Measurements from ENCODE around the gene RIPOR2. TPM values are rescaled to one million over a fixed set of nuclear protein-coding genes. Genes with fewer than 3 reads are reported as not detected.

Gene RIPOR2
- total RNA-seq, 1 donor from 2014 or later: 49.0 TPM

- Histone ChIP-seq H3K27me3 (no peaks in the 10 kb centered on the region), H3K4me3 (no peak overlapping the region), H3K36me3 (no peaks in the 10 kb centered on the region), H3K4me1 (no peaks in the 10 kb centered on the region), H3K9me3 (no peaks in the 10 kb centered on the region), H3K27ac (no peak overlapping the region)
- intact Hi-C loops (cut with DNase I): no loop called here
- no peak for DNase-seq (ENCODE audit: low spot score in 2 of 2)
- TF ChIP-seq, protein P1, sequence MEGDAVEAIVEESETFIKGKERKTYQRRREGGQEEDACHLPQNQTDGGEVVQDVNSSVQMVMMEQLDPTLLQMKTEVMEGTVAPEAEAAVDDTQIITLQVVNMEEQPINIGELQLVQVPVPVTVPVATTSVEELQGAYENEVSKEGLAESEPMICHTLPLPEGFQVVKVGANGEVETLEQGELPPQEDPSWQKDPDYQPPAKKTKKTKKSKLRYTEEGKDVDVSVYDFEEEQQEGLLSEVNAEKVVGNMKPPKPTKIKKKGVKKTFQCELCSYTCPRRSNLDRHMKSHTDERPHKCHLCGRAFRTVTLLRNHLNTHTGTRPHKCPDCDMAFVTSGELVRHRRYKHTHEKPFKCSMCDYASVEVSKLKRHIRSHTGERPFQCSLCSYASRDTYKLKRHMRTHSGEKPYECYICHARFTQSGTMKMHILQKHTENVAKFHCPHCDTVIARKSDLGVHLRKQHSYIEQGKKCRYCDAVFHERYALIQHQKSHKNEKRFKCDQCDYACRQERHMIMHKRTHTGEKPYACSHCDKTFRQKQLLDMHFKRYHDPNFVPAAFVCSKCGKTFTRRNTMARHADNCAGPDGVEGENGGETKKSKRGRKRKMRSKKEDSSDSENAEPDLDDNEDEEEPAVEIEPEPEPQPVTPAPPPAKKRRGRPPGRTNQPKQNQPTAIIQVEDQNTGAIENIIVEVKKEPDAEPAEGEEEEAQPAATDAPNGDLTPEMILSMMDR (IDR thresholded peaks at IDR 0.05): no peak
Measured at GRCh38 chr6:24905483-24905882, 30.3 kb downstream of the RIPOR2 start.

DNA sequence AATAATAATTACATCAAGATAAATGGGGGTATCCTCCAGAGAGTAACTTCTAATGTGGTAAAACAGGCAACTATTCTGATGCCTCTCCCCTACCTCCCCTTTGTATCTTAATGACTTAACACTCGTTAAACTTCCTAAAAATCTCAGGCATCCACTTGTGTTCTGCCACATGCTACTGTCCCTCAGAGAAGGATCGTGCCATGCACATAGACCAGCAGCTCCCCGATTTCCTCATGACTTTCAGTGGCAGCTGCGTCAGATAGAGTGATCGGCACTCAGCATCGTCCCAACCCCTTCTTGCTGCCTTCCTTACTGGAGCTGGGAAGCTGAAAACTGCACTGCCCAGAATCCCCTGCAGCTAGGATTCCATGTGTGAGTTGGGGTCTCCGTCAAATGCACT lies 32.1 kb downstream of the RIPOR2 start:
- no peaks in the 10 kb centered on the region for H3K36me3 ChIP-seq
- TF ChIP-seq, protein P1 (IDR thresholded peaks at IDR 0.05): no peak
- DNase-seq (ENCODE audit: low spot score in 2 of 2): no peak
- no peak overlapping the region for H3K27ac ChIP-seq
- intact Hi-C loops (cut with DNase I): no loop called here
- H3K9me3 ChIP-seq: no peaks in the 10 kb centered on the region
- no peaks in the 10 kb centered on the region for H3K4me1 ChIP-seq
- no peak overlapping the region for H3K4me3 ChIP-seq
- no peaks in the 10 kb centered on the region for H3K27me3 ChIP-seq

DNA sequence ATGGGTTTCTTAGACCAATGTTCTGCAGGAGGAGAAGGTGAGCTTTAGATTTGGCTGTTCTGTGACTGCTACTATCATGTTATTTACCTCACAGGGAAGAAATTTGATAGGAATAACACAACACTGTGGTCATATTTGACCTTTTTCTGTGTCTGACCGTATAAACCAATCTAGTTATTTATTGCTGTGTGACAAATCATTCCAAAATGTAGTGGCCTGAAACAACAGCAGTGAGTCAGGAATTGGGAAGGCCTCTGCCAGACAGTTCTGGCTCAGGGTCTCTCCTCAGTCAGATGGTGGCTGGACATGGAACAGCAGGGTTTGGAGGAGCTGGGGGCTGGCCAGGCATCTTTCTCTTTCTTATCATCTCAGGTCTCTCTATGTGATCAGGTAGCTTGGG lies 33.0 kb downstream of the RIPOR2 start:
- Histone ChIP-seq H3K4me1 (no peaks in the 10 kb centered on the region), H3K36me3 (no peaks in the 10 kb centered on the region), H3K9me3 (no peaks in the 10 kb centered on the region), H3K27ac (no peak overlapping the region), H3K27me3 (no peaks in the 10 kb centered on the region), H3K4me3 (no peak overlapping the region)
- intact Hi-C loops (cut with DNase I): no loop called here
- TF ChIP-seq, protein P1 (IDR thresholded peaks at IDR 0.05): no peak
- no peak for DNase-seq (ENCODE audit: low spot score in 2 of 2)

- intact Hi-C loops (cut with DNase I): no loop called here
- no peak overlapping the region for H3K27ac ChIP-seq
Measured at GRCh38 chr6:24901698-24902328, 33.9 kb downstream of the RIPOR2 start.

DNA sequence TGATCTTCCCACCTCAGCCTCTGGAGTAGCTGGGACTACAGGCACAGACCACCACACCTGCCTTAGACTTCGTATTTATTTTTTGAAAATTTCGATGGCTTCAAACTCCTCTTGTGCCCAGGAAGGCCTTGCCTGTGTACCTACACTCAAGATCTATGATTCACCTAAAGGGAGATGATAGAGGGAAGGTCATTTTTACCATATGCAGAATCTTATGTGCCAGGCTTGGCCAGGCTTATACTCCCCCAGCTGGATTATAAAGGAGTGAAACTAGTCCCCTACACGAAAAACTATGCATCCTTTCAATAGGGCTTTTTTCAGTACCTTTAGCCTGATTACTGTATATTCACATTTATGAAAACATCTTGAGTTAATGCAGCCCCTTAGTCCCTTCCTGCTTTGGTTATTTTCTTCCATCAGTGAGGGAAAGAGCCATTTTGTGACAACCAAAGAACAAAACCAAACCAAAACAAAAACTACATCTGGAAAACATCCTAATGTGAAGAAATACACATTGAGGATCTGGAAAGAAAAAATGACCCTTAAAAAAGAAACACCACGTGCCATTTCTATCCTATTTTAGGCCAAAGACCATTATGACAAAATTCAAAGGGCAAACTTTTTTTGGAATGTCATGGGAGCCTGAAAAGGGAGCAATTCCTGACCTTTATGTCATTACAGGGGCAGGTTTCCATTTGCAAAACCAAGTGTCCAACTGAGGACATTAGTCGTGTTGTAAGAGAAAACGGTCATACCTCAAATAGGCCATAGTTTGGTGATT lies 34.7 kb downstream of the RIPOR2 start:
- H3K36me3 ChIP-seq: no peaks in the 10 kb centered on the region
- no peak overlapping the region for H3K27ac ChIP-seq
- H3K4me3 ChIP-seq: no peak overlapping the region
- no peaks in the 10 kb centered on the region for H3K4me1 ChIP-seq
- TF ChIP-seq, protein P1 (IDR thresholded peaks at IDR 0.05): no peak
- intact Hi-C loops (cut with DNase I): no loop called here
- H3K9me3 ChIP-seq: no peaks in the 10 kb centered on the region
- DNase-seq (ENCODE audit: low spot score in 2 of 2): no peak
- no peaks in the 10 kb centered on the region for H3K27me3 ChIP-seq

More at GRCh38 chr6:24901698-24902328, 33.9 kb downstream of the RIPOR2 start:
- no peak for DNase-seq (ENCODE audit: low spot score in 2 of 2)
- no peaks in the 10 kb centered on the region for H3K4me1 ChIP-seq
- no peak overlapping the region for H3K4me3 ChIP-seq
- no peaks in the 10 kb centered on the region for H3K36me3 ChIP-seq
- no peaks in the 10 kb centered on the region for H3K27me3 ChIP-seq
- TF ChIP-seq, protein P1 (IDR thresholded peaks at IDR 0.05): no peak
- no peaks in the 10 kb centered on the region for H3K9me3 ChIP-seq

Data from ascending aorta (tissue), 2 donors.